ENCODE results near the gene BORCS6.

Gene BORCS6

GRCh38 chr17:8158267-8159031 lies 31.5 kb downstream of the BORCS6 start:
- no peak for TF ChIP-seq GATA3 (IDR thresholded peaks at IDR 0.05; ENCODE audit: low read depth, low read length)
- TF ChIP-seq GATA2 (IDR thresholded peaks at IDR 0.05; ENCODE audit: low read depth, low read length) = no peak

DNA sequence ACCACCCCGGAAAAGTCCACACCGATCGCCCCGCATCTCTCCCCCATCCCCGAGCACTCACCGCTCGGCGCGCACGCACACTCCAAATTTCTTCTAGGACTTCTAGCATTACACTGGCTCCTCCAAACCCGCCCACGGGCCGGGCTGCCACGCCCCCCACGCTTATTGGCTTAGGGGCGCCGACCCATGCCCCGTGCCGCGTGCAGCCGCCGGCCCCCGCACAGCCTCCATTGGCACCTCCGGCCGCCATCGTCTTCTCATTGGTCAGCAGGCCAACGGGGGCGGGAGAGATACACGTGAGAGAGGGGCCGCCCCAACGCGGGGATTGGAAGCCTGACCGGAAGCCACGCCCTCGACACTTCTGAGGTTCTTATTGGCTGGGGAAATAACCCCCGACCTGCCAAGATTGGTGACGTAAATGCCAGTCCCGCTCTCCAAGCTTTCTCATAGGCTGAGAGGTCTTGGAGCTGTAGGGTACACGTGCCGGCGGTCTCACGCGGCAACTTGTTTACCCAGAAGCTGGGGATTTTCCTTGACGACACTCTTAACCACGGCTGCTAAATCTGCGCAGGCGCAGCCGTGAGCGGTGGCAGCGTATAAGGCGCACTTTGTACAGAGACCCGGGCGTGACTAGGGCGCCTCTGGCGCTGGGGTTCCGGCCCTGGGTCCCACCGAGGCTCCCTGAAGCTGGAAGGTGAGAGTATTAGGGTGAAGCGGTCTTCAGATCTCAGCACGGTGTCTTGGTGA lies 33.6 kb downstream of the BORCS6 start:
- TF ChIP-seq GATA2 (IDR thresholded peaks at IDR 0.05; ENCODE audit: low read depth, low read length) = no peak
- TF ChIP-seq GATA3 (IDR thresholded peaks at IDR 0.05; ENCODE audit: low read depth, low read length) = no peak

DNA sequence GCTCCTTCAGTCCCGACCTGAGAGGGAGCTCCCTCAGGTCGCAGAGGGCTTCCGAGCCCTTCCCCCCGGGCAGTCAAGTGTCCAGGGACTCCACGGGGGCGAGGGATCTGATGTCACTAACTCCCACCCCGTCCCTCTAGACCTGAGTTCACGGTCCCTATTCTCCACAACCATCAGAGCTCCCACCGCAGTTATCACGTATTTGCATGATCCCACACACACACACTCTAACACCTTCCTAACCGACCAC lies 34.1 kb downstream of the BORCS6 start:
- TF ChIP-seq GATA2 (IDR thresholded peaks at IDR 0.05; ENCODE audit: low read depth, low read length) = no peak
- no peak for TF ChIP-seq GATA3 (IDR thresholded peaks at IDR 0.05; ENCODE audit: low read depth, low read length)

DNA sequence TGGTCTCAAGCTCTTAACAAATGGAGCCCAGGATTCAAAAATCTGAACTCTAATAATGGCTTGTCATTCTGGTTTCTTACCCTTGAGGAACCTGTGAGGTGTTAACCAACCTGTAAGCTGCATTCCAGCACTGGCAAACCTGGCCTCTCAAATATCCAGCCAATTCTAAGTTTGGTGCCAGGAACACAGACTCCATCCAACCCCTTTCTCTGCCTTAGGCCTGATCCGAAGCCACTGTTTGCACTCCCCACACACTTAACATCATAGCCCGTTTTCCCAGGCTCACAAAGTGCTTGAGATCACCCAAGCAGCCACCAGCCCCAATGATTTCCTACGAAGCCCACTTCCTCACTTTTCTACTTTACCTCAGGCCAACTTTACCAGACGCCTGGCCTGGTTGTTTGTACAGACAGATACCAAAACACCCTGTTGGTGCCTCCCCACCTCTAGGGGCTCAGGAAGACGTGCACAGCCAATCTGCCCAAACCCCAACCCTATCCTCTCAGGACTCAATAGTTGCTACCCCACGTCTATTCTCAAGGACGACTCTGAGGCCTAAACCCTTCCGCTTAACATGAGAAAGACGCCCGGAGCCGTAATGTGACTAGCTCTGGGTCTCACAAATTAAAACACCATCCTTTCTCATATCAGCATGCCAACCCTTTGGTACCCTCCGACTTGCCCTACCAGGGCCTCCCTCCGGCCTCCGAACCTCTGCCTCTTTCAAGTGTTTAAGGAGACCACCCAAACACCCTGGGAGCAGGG lies 34.6 kb downstream of the BORCS6 start:
- no peak for TF ChIP-seq GATA2 (IDR thresholded peaks at IDR 0.05; ENCODE audit: low read depth, low read length)
- TF ChIP-seq GATA3 (IDR thresholded peaks at IDR 0.05; ENCODE audit: low read depth, low read length) = no peak

- no peak for TF ChIP-seq GATA3 (IDR thresholded peaks at IDR 0.05; ENCODE audit: low read depth, low read length)
- no peak for TF ChIP-seq GATA2 (IDR thresholded peaks at IDR 0.05; ENCODE audit: low read depth, low read length)
Measured at GRCh38 chr17:8154608-8155155, 35.3 kb downstream of the BORCS6 start.

- TF ChIP-seq GATA2 (IDR thresholded peaks at IDR 0.05; ENCODE audit: low read depth, low read length) = no peak
- no peak for TF ChIP-seq GATA3 (IDR thresholded peaks at IDR 0.05; ENCODE audit: low read depth, low read length)
Measured at GRCh38 chr17:8153957-8154607, 35.9 kb downstream of the BORCS6 start.

- TF ChIP-seq GATA2 (IDR thresholded peaks at IDR 0.05; ENCODE audit: low read depth, low read length) (no peak), GATA3 (IDR thresholded peaks at IDR 0.05; ENCODE audit: low read depth, low read length) (no peak)
Measured at GRCh38 chr17:8153525-8153956, 36.4 kb downstream of the BORCS6 start.

- no peak for TF ChIP-seq GATA2 (IDR thresholded peaks at IDR 0.05; ENCODE audit: low read depth, low read length)
- no peak for TF ChIP-seq GATA3 (IDR thresholded peaks at IDR 0.05; ENCODE audit: low read depth, low read length)
Measured at GRCh38 chr17:8153031-8153451, 36.9 kb downstream of the BORCS6 start.

GRCh38 chr17:8152112-8152775 lies 37.7 kb downstream of the BORCS6 start, which contains the start of gene PER1:
Gene PER1, minus strand, starts transcription at chr17:8152404. Its CDS starts 1,698 bp downstream, at chr17:8150706.
- TF ChIP-seq GATA3 (IDR thresholded peaks at IDR 0.05; ENCODE audit: low read depth, low read length) (no peak), GATA2 (IDR thresholded peaks at IDR 0.05; ENCODE audit: low read depth, low read length) (no peak; the same call in 1 of the 2 replicates)

GRCh38 chr17:8151641-8152111 lies 38.3 kb downstream of the BORCS6 start:
- no peak for TF ChIP-seq GATA3 (IDR thresholded peaks at IDR 0.05; ENCODE audit: low read depth, low read length)
- TF ChIP-seq GATA2 (IDR thresholded peaks at IDR 0.05; ENCODE audit: low read depth, low read length) = no peak

DNA sequence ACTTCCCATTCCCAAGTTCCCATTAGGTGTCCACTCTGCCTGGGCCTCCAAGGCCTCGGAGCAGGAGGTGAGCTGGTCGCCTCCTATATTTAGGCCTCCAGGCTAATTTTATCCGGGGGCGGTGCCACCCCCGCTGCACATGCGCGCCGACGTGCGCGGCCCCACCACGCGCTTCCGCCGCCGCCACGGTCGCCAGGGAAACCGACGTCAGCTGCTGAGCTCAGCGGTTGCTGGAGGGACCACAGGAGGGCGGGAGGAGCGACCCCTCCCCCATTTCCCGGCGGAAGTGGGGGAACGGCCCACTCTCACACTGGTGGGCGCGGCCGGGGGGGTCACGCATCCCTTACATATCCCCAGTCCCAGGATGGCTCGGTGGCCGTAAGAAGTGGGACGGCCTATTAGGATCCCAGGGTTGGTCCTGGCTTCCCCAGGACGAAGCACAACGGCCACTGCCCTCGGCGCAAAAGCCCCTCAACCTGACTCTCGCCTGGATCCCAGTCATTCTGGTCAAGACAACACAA lies 38.8 kb downstream of the BORCS6 start:
- TF ChIP-seq GATA3 (IDR thresholded peaks at IDR 0.05; ENCODE audit: low read depth, low read length) (no peak), GATA2 (IDR thresholded peaks at IDR 0.05; ENCODE audit: low read depth, low read length) (no peak)

DNA sequence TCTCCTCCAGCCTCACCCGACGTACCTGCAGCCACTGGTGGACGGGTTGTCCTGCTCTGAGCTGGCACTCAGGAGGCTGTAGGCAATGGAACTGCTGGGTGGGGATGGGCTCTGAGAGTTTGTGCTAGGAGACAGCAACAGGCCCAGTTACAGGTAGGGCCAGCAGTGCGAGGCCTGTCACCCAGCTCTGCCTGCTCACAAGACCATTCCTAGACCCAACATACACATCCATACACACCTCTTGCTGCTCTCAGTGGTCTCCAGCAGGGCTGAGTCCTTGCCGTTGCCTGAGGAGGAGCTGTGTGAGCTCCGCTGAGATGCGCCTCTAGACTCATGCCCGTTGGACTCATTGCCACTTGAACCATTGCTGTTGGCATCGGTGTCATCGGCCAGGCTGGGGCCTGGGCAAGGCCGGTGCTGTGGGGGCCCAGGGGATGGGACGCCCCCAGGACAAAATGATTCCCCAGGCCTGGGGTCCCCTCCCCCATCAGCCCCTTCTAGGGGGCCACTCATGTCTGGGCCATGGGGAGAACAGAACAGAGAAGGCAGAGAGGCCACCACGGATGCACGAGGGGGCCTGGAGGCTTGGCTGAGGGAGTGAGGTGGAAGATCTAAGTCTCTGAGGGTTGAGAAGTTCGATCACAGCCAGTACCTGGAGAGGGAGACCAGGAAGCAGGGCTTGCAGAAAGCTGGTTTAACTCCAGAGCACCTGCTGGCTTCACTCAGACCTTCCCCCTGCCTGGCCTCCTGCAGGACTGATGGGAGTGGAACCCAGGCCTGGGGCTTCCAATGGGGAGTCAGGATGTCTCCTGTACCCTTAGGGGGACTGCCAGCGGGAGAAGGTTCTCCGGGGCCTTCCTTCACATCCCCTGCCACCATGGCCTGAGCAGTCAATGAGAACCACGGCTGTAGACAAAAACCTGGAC lies 39.5 kb downstream of the BORCS6 start:
- TF ChIP-seq GATA2 (IDR thresholded peaks at IDR 0.05; ENCODE audit: low read depth, low read length) = no peak
- TF ChIP-seq GATA3 (IDR thresholded peaks at IDR 0.05; ENCODE audit: low read depth, low read length) = no peak

Data from SH-SY5Y (cell line).